ENCODE data around the gene FAM193A.
"Not testable (repeated sequence)": the region's sequence is repeated elsewhere in the genome, so short reads cannot be mapped to it uniquely, and the experiment has no call there.

The FAM193A gene

DNA sequence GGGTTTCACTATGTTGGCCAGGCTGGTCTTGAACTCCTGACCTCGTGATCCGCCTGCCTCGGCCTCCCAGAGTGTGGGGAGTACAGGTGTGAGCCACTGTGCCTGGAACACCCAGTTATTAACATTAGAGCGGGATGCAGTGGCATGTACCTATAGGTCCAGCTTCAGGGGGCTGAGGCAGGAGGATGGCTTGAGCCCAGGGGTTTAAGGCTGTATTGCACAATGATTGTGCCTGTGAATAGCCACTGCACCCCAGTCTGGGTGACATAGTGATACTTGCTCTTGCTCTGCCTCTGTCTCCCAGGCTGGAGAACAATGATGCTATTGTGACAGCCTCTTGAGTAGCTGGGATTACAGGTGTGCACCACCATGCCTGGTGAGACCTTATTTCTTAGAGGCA, 39.8 kb downstream of the FAM193A start:
- no peak for DNase-seq

- no peak for DNase-seq
Measured at GRCh38 chr4:2578106-2578505, 41.7 kb downstream of the FAM193A start.

DNA sequence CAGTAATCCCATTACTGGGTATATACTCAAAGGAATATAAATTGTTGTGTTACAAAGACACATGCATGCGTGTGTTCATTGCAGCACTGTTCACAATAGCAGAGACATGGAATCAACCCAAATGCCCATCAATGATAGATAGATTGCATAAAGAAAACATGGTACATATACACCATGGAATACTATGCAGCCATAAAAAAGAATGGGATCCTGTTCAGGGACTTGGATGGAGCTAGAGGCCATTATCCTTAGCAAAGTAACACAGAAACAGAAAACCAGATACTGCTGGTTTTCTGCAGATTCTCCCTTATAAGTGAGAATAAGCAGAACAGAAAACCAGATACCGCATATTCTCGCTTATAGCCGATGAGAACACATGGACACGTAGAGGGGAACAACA, 43.5 kb downstream of the FAM193A start:
- no peak for DNase-seq

GRCh38 chr4:2583092-2583491, 46.6 kb downstream of the FAM193A start:
- no peak for DNase-seq

- no peak for DNase-seq
Measured at GRCh38 chr4:2583517-2583916, 47.1 kb downstream of the FAM193A start.

GRCh38 chr4:2586502-2586901, 50.1 kb downstream of the FAM193A start:
- DNase-seq: no peak

GRCh38 chr4:2587213-2587823, 50.9 kb downstream of the FAM193A start:
- DNase-seq: no peak

DNA sequence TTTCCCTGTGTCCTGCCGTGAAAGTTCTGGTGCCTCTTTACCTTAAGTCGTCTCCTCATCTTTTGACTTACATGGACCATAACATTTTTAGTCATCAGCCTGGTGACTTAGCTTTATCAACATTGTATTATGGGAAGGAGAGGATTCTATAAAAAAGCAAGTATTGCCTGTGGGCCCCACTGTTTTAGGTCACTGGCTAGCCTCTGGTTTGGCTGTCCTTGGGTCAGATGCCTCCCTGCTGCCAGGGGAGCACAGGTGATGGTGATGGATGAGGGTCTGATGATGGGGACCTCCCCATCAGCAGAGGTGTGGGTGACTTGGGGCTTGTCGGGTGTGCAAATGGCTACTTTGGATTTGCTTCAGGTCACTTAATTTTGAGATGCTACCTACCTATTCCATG, 51.8 kb downstream of the FAM193A start:
- no peak for DNase-seq

- DNase-seq: no peak
Measured at GRCh38 chr4:2591189-2591588, 54.7 kb downstream of the FAM193A start.

DNA sequence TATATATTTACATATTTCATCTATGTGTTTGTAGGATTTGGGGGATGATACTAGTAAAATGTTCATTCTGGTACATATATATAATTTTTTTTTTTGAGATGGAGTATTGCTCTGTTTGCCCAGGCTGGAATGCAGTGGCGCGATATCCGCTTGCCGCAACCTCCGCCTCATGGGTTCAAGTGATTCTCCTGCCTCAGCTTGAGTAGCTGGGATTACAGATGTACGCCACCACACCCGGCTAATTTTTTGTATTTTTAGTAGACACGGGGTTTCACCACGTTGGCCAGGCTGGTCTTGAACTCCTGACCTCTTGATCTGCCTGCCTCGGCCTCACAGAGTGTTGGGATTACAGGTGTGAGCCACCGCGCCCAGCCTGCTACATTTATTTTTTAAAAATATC, 55.6 kb downstream of the FAM193A start:
- not testable (repeated sequence) for DNase-seq

DNA sequence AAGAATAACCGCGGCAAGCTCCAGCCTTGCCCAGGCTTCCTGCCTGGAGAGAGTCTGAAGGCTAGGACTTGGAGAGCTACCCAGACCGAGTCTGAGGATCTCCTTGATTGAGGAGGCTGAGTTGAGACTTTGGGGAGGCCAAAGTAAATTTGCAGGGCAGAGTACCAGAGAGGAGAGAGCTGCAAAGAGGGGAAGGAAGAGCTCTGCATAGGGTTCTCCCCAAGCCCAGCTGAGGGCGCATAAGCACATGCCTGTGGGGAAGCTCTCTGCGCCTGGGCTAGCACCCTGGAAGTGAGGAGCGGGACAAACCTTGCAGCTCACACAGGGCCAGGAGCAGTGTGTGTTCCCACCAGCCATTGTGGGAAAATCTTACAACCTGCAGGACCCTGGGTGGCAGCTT, 56.1 kb downstream of the FAM193A start:
- no peak for DNase-seq

GRCh38 chr4:2593003-2593402, 56.6 kb downstream of the FAM193A start:
- DNase-seq: no peak

DNA sequence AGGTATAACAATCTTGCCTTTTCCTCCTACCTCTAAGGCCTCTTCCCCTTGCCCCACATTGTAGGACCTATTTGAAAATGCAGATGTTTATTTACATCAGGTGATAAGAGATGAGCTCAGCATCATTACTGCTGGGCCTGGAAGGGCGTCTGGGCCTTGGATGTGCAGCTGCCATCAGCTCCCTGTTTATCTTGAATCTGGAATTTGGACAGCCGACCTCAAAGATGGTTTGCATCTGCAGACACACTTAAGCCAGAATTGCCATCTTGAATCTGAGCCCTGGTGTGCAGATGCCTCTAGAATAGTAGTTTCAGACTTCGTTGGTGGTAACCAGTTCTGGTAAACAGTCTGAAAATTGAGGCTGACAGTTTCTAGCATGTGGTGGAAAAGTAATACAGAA, 59.0 kb downstream of the FAM193A start:
- DNase-seq: no peak

GRCh38 chr4:2595952-2596552, 59.6 kb downstream of the FAM193A start:
- DNase-seq: no peak

DNA sequence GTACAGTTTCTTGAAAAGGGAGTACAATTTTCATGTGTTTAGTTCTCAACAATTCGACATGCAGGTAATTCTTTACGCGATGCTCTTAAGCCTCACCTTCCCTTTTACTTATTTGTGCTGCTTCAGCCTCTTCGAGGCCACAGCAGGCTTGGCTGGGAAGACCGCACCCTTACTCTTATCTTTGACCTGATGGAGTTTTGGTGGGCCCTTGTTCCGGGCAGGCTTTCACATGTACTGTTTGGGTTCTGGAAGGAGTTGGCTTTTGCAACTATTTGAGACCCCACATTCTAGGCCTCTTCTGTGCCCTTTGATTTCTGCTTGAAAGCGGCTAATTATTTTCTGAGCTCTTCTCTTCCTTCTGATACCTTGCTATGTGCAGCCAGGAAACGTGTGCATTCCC, 60.2 kb downstream of the FAM193A start:
- DNase-seq: no peak

DNA sequence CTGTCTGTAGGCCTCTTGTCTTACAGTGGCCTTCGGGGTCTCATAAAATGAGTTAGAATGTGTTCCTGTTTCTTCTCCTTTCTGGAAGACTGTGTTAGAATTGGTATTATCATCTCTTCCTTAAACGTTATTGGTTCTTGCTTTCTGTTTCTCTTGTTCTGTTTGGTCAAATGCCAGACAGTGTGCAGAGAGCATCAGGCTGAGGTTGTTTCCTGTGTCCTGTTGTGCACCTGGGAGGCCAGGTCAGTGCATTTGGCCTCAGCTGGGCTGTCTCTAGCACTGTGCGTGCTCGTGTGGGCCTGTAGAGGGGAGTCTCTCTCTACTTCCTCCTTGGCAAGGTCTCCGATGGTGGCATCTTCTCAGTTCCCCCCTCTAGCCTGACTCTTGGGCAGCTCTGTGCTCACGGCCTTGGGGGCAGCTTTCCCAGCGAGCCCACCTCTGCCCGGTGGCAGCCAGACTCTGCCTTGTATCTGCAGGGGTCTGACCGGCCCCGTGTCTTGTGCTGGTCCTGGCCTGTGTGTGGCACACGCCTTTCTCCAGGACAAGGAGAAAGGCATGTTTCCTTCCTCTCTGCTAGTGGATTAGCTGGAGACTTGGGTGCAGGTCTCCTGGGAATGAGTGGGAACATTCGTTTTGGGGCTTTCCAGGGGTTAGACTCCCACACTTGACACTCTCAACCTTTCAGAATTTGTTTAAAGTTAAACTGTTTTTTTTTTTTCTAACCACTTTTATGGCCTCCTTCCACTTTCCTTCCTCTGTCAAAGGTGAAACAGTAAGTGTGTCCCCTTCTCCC, 62.3 kb downstream of the FAM193A start:
- DNase-seq: no peak

- DNase-seq: no peak
Measured at GRCh38 chr4:2599304-2599654, 62.8 kb downstream of the FAM193A start.

DNA sequence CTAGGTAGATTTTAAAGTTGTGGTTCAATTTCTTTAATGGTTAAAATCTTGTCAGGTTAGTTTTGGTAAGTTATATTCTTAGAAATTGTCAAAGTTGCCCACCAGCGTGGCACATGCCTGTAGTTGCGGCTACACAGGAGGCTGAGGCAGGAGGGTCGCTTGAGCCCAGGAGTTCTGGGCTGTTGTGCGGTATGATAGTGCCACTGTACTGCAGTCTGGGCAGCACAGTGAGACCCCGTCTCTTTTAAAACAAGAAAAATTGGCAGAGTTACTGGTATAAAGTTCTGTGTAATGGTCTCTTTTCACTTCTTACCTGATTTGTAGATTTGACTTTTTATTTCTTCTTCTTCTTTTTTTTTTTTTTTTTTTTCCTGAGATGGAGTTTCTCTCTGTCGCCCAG, 64.4 kb downstream of the FAM193A start:
- DNase-seq: no peak

DNA sequence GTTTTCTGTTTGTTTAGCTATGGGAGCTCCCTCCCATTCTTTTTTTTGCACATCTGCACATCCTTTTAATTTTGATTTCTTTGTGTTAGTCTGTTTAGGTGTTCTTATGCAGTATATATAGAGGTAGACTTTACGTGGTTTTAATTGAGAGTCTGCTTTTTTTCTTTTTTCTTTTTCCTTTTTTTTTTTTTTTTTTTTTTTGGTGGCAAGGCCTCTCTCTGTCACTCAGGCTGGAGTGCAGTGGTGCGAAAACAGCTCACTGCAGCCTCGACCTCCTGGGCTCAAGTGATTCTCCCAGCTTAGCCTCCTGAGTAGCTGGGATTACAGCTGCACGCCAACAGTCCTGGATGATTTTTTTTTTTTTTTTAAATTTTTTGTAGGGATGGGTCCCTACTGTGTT, 68.2 kb downstream of the FAM193A start:
- no peak for DNase-seq

DNA sequence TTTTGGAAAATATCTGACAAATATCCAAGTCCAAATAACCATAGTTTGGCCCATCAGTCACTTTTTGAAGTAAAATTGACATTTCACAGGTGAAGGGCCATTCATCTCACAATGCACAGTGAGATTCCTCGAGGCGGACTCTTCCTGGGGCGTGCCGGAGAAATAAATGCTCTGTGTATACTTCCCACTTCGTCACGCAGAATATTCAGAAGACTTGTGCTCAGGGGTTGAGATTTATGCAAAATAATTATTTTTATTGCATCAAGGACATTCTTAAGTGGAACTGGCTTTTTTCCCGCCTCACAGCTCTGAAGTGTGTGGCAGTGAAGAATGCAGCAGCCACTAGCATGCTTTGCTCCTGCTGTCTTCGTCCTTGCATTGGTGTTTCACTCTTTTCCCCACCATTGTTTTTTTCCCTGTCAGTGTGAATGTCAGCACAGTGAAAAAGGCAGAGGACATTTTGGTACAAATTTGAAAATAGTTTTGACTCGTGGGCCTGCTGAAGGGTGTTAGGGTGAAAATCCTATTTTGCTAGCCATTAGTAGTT, 70.6 kb downstream of the FAM193A start:
- DNase-seq: no peak

GRCh38 chr4:2607822-2608221, 71.4 kb downstream of the FAM193A start:
- no peak for DNase-seq

DNA sequence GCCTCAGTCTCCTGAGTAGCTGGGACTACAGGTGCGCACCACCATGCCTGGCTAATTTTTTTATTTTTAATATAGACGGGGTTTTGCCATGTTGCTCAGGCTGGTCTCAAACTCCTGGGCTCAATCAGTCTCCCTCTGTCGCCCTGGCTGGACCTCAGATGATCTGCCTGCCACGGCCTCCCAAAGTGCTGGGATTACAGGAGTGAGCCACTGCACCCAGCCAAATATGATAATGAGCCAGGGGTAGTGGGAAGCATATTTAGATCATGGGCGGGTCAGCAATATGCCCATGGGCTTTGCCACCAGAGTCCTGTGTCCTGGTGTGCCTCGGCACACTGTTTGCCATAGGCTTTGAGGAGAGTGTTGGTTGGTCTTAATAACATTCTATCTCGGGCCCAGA, 71.8 kb downstream of the FAM193A start:
- no peak for DNase-seq

GRCh38 chr4:2615821-2616220, 79.4 kb downstream of the FAM193A start:
- no peak for DNase-seq

DNA sequence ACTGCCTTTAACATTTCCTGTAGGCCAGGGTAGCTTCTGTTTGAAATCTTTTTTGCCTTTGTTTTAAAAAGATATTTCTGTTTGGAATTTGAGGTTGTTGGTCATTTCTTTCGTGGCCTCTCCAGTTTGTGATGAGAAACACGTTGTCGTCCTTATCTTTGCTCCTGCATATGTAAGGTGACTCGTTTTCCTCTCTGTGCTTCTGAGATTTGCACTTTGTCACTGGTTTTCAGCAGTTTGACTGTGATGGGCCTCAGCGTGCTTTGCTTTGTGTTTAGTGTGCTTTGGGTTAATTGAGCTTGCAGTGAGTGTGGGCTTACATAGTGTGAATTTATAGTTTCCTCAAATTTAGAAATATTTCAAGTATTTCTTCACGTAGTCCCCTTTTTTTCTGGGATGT, 81.5 kb downstream of the FAM193A start:
- no peak for DNase-seq

Data from activated CD4-positive, alpha-beta T cell treated with anti-CD3 and anti-CD28 coated beads, Interleukin-2, Interleukin-6, amounts not matched to agents 100 ng/mL and 50 ng/mL, durations not matched to agents 16 hours and 8 hours (primary cell).